HUDEP-2 (cell line): ENCODE measurements around the gene INCENP.

Experiments
- DNase-seq, 76 experiments: peaks; one replicate each; lab custom pipeline; 2025; ENCODE audit not compliant: unreplicated experiment in 76 of 76; lab: John Stamatoyannopoulos, UW

INCENP gene

DNA sequence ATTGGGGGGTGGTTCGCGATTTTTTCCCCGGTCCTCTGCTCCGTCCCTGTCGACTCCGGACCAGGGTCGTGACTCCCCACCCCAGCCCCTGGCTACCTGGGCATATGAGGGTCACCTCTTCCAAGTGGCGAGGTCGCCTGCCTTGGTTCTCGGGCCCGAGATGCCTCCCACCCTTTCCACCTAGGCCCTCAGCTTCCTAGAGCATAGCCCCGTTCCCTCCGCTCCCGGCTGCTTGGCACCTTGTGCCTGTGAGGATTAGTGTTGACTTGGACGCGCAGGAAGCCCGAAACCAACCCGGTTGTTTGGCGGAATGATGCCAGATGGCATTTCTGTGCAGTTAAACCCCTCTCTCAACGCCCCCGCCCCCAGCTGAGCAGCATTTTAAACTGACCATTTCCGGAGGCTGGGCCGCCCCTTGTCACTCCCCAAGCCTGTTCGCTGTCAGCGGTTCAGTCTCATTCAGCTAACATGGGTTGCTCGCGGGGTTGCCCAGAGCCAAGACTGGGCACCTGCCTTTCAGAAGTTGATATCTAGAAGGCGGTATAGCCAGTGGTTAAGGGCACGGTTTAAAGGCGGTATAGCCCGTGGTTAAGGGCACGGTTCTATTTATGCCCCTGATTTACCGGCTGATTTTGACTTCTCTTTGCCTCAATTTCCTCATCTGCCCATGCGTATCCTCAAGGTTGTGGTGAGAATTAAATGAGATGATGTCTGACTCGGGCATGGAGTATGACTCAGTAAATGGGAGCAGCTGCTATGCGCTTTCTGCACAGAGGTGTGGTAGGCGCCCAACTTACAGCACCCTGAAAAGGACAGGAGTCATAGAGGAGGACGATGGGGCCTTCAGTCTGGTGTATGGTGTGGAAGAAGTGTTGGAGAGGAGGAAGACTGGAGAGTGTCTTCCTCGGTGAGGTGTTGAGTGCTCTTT, 639 bp downstream of the INCENP start:
- peak in 17 of 76 experiments; percentile 11 to 37 (median 18) for DNase-seq

DNA sequence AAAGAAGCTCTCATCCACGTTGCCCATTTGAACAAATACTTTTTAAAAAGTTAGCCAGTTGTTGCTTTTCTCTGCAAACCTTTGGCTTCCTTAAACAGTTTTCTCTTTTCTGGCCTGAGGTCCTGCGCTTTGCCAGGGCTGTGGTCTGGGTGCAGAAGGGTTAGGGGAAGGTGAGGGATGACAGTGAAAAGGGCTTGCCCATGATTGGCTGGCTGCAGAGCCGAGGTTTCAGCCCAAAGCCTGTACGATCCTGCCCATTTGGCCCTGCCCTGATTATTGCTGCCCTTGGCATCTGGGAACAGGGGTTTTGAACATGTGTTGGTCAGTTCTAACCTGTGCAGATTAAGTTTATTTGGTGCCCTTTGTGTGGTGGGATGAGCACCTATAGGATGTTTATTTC, 1.5 kb downstream of the INCENP start:
- DNase-seq, result no peak

DNA sequence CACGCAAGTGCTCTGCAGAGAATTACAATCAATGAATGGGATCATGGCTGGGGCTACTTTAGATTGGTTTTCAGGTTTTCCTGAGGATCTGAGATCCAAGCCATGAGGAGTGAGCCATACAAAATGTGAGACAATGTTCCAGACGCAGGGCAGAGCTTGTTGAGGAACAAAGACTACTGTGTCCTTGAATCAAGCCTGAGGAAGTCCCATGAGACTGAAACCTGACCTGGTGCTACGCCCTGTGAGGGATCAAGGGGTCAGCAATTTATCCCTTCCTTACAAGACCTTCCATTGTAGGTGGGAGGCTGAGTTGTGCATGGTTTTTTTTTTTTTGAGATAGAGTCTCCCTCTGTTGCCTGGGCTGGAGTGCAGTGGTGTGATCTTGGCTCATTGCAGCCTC, 2.1 kb downstream of the INCENP start:
- DNase-seq, result no peak

DNA sequence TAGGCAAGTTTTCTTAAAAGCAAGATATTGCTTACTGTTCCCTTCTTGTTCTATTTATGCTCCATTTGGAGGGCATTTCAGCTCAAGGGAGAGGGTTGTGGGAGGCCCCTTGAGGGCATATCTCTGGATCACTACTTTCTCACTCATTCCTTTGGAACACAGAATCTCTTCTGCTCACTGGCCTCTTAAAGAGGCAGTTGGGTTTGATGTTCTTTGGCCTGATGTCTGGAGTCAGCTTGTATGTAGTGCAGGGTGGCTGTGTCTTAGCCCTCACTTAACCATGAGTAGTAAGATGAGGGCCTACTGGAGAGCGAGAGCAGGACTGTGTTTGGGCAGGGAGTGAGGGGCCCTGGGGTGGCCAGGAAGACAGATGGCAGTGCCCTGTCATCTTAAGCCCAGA, 3.6 kb downstream of the INCENP start:
- no peak for DNase-seq

DNA sequence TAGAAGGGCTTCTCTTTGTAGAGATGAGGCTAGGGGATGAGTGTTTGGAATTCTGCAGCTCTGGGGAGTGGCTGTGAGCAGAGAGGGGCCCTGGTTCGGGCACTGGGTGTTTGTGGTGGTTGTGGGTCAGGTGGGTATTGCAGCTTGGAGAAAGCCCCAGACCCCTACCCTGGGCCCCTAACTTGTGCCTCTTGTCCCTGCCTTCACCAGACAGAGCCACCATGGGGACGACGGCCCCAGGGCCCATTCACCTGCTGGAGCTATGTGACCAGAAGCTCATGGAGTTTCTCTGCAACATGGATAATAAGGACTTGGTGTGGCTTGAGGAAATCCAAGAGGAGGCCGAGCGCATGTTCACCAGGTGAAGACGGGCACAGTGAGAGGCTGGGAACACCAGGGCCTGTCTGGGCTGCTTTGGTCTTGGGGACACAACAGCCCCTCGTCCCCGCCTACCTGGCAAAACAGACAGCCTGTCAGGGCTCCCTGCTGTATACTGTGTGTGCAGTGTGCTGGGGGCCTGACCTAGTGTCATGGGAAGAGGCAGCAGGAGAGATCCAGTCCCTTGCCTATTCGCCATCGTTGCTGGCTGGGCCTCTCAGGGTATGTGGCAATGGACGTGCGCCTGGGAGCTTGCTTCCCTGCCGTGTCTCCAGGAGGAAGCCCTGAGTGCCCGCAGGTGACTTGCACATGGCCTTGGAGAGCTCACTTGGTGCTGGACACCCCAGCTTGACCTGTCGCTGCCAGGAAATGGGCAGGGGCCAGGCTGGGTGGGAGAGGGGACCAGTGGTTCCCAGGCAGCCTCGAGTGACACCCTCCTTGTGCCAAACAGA, 4.3 kb downstream of the INCENP start:
- DNase-seq, result no peak

DNA sequence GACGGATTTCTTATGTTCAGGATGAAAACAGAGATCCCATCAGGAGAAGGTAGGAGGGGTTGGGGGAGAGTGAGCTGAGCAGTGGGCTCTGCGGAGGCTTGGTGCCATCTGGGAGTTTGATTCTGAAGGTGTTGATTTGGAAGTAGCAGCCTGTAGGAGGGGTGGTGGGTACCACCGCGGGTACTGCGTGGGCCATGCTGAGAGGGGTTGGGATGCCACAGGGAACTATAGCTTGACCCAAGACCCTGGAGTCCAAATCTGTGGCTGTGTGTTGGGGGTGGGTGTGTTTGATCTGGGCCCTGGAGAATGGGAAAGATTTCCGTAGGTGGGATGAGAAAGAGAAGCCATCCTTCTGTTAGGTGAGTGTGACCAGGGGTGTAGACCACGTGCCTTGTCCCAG, 5.0 kb downstream of the INCENP start:
- DNase-seq, result no peak

DNA sequence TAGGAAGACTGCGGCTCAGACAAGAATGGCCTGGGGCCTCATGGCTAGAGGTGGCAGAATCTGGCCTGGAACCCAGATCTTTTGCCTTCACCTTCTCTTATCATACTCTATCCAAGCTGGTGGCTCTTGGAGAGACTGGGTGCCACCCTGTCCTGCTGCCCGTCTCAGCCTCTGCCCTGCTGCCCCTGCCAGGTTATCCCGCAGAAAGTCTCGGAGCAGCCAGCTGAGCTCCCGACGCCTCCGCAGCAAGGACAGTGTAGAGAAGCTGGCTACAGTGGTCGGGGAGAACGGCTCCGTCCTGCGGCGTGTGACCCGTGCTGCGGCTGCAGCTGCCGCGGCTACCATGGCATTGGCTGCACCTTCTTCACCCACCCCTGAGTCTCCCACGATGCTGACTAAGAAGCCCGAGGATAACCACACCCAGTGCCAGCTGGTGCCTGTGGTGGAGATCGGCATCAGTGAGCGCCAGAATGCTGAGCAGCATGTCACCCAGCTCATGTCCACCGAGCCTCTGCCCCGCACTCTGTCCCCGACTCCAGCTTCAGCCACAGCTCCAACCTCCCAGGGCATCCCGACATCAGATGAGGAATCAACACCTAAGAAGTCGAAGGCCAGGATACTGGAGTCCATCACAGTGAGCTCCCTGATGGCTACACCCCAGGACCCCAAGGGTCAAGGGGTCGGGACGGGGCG, 5.9 kb downstream of the INCENP start:
- peak in 1 of 76 experiments; percentile 19 for DNase-seq

DNA sequence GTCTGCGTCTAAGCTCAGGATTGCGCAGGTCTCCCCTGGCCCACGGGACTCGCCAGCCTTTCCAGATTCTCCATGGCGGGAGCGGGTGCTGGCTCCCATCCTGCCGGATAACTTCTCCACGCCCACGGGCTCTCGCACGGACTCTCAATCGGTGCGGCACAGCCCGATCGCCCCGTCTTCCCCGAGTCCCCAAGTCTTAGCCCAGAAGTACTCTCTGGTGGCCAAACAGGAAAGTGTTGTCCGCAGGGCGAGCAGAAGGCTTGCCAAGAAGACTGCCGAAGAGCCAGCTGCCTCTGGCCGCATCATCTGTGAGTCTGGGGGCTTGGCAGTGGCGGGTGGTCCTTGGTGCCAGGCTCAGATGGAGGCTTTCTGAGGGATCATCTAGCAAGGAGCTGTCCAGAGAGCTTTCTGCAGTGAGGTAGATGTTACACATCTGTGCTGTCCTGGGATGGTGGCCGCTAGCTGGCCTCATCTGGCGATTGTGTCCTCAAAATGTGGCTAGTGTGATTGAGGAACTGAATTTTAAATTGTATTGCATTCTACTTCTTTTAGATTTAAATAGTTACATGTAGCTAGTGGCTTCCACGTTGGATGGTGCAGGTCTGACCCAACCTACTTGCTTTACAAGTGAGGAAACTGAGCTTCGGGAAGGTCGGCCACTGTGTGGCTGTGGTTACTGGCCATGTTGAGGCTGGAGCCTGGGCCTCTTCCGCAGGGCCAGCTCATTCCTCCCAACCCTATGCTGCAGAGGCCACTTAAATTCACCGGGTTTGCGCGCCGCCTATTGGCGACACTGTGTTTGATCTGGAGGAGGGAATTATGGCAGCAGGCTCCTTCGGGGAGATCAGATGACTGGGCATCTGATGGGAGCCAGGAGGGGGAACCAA, 6.7 kb downstream of the INCENP start:
- no peak for DNase-seq

DNA sequence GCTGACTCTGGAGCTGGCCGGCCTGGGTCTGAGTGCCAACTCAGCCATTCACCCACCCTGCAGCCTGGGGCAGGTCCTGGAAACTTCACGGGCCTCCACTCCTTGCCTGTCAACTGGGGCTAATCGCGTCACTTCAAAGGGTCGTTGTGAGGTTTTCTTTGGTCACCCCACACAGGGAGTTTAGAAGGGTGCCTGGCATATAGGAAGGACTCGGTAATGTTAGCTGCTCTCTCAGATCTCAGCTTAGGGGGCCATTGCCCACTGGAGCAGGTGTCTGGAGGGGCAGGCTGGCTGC, 7.3 kb downstream of the INCENP start:
- no peak for DNase-seq

DNA sequence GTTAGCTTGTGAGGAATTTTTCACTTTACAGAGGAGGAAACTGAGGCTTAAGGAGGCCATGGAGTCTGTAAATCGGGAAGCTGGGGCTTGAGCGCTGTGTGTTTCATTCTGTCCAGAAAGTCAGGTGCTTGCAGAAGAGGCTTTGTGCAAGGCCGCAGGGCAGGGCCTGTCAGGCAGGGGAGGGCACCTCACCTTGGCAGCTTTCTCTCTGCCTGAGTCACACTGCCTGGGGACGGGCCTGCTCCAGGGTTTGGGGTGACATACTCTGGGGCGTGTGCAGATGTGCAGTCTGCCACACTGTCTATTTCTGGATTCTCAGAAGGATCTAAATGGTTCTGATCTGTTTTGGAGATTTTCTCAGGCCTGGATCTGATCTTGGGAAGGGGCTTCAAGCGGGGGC, 8.4 kb downstream of the INCENP start:
- DNase-seq, result peak in 2 of 76 experiments; percentile 1 to 14

DNA sequence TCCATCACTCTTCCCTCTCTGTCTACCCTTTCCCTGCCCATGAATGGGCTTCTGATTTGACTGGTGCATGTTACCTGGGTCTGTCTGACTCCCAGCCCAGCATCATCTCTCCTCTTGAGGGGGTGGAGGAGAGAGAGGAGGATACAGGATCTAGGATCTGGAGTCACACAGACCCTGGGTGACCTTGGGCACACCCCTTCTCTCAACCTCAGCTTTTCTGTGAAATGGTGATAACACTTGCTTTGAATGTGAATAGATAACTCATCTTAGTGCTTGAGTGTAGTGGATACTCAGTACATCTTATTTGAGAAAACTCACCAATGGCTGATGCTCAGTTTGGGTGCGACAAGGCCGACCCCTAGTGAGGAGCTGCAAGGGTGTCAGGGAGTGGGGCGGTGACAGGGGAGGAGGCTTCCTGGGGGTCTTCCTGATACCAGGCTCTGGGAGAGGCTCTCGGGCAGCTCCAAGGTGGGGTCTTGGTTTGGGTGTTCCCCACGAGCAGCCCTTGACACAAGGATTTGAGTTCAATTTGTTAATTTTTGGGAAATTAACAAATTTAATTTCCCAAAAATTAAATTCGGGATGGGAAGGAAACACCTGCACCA, 9.0 kb downstream of the INCENP start:
- peak in 1 of 76 experiments; percentile 10 for DNase-seq

DNA sequence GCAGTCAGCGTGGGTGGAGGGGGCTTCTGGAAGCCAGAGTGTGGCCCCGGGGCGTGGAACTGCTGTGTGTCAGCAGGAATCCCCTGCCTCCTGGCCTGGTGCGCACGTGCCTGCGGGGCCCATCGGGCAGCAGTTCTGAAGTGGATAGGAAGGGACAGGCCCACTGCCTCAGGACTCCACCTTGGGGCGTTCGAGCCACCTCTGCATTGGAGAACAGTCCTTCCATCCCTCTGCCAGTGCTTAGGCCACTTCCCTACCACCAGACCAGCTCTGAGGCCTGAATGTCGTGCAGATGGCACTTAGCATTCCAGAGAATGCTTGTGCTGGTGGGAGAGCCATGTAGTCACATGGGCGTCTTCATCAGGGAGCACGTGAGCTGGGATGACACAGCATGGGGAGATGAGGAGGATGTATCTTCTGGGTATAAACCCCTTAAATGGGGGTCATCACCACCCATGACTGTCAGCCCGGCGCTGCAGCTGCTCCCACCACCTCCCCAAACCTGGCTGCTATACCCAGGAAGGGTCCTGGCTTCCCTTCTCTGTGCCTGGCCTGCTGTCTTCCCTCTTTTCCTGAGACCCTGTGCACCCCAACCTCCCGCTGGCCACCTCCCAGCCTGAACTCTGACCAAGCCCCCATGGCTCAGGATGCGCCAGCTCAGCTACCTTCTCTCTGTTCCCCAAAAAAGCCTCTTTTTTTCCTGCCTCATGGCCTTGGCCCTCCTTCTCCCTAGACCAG, 9.7 kb downstream of the INCENP start:
- no peak for DNase-seq

DNA sequence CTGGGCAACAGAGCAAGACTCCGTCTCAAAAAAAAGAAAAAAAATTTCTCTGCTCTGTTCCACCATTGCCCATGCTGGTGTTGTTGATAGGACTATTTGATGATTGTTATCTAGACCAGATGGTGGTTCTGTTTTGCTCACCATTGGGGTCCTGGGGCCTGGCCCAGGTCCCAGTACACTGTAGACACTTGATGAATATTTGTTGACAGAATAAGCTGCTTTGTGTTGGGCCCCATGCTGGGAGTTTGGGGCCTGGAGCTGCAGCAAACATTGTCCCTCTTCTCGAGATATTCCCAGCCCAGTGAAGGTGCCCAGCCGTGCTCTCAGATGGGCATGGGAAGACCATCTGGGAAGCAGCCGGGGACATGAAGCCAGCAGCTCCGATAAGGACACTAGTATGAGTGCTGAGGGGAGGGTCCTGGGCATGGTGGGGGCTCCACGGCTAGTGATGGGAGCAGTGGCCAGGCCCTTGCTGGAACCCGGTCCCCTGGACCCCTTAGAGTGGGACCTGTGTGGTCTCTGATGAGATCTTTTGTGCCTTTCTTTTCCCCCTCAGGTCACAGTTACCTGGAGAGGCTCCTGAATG, 13.6 kb downstream of the INCENP start:
- DNase-seq, result no peak

DNA sequence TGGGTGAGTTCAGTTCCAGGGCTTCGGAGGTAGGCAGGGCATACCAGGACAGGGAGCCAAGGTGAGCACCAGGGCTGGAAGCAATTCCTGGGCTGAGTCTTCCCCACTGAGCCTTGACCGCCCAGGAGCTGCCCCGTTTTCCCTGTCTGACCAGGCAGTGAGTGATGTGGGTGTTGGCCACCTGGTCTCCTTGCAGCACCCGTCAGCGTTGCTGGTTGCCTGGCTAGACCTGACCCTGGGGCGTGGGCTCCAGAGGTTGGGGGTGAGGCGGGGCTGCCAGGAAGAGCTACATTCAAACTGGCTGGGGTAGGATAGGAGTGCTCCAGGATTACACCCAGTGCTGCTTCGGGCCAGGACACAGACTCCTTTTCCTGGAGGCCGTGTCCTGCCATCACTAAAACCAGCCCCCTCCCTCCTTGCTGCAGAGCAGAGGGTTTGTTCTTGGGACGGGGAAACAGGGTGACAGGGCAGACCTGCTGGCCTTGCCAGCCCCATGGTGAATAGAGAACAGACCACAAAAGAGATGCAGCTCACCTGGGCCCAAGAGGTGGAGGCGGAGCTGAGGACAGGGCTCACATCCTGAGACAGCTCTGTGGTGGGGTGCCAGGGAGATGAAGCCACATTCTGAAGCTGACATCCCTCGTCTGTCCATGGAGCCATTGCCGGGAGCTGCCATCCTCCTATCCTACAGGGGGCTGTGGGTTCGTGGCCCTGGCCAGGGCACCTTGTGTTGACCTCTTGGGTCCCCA, 14.2 kb downstream of the INCENP start:
- no peak for DNase-seq

DNA sequence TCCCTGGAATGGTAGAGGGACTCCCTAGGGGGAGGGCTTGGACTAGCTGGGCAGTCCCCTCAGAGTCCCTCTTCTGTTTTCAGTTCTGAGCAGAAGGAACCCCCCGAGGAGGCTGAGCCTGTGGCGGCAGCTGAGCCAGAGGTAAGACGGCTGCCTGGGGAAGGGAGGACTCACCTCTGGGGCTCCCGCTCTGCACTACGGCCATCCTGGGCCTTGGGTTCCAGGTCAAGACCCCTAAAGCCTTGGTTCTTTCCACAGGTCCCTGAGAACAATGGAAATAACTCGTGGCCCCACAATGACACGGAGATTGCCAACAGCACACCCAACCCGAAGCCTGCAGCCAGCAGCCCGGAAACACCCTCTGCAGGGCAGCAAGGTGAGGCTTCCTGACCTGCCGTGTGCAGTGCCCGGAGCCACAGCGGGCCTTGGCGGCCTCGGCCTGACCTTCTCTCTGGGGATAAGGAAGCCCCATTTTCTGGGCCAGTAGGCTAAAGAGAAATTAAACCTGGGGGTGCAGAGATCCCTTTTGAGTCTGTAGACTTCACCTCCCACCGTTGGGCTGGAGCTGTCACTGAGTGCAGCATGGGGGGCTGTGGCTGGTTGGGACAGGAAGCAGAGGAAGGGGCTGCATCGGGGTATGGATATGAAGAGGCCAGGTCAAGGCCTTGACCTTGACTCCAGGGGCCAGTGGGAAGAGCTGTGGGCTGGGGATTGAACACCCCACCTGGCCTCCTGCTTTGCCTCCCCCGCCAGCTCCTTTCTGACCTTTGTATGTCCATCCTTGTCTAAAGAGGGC, 15.0 kb downstream of the INCENP start:
- DNase-seq, result no peak

DNA sequence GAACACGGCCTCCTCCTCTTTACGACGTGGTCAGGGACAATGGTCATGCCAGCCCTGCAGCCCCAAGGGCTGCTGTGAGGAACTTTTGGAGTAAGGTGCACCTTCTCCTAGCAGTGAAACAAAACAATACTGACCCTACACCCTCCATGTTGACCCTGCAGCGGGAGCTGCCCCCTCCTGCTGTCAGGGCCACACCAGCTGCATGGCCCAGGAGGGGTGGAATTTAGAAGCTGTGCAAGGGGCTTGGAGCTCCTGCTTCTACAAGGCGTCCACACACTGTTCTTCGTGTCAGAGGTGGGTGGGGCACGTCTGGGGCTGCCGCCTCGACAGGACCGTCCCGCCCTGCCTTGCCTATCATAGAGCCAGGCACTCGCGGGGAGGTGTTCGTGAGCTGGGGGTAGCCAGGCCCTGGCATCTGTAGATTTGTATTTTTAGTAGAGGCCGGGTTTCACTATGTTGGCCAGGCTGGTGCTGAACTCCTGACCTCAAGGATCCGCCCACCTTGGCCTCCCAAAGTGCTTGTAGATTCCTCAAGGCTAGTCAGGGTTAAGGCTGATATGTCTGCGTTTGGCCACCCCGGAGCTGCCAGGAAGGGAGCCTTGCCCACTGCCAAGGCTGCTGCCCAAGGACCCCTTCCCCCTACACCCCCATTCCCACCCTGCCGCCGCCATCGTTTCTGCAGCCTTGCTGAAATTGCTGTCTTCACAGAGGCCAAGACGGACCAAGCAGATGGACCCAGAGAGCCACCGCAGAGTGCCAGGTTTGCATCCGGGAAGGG, 15.9 kb downstream of the INCENP start:
- DNase-seq, result peak in 23 of 76 experiments; percentile 6 to 42 (median 17)
